ENCODE results near the gene RGS12. TPM values are rescaled to one million over a fixed set of nuclear protein-coding genes. Genes with fewer than 3 reads are reported as not detected.

Gene RGS12
- total and polyA plus RNA-seq, 2 of the 13 experiments (the other 11 are each of a cell fraction or from before 2014, with no cell fraction given) = 21.0 to 27.7 TPM

DNA sequence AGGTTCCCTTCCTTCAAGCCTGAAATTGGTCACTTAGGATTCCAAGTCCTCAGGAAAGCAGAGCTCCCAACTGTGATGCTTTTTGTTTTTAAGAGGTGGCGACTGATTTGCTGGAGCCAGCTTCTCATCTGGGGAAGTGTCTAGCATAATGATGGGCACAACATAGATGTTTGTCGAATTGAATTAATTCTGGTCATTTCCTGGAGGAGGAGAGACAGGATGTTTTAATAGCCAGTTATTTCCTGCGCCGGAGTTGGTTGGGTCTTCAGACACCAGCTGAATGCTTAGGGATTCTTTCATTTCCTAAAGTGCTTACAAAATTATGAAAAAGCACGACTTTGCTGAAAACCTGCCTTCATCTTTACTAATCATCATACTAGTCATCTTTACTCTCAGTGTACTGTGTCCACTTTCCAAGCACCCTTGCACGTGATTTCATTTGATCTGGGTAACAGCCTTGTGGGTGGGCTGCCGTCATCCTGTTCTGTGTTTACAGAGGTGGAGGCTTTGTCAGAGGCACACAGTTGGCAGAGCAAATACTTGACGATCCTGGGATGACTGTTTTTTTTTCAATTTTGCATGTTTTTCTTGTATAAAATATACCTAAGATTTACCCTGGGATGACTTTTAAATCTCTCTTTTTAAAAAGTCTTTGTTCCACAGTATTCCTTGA is 49.5 kb downstream of the RGS12 start (continued):
- TF ChIP-seq TEAD3 (CRISPR knock-in tag; optimal IDR thresholded peaks at IDR 0.05; ENCODE audit: borderline replicate concordance) (peak; percentile 68), FOXA3 (CRISPR knock-in tag; IDR thresholded peaks at IDR 0.05) (peak; percentile 95), SKI (IDR thresholded peaks at IDR 0.05; ENCODE audit: partially characterized antibody) (no peak), ZMAT3 (CRISPR knock-in tag; conservative IDR thresholded peaks at IDR 0.05) (no peak), TBP (CRISPR knock-in tag; IDR thresholded peaks at IDR 0.05) (no peak), PAWR (CRISPR knock-in tag; IDR thresholded peaks at IDR 0.05; ENCODE audit: borderline replicate concordance) (no peak), TEAD2 (CRISPR knock-in tag; IDR thresholded peaks at IDR 0.05) (no peak), EP300 (IDR thresholded peaks at IDR 0.05; ENCODE audit: low read depth in 2 of 2, low read length in 2 of 2) (peak in 1 of 2 experiments; percentile 41; a peak in 1 of 4 replicates), EP300 (CRISPR knock-in tag; IDR thresholded peaks at IDR 0.05; ENCODE audit: borderline replicate concordance) (no peak), BRCA1 (CRISPR knock-in tag; IDR thresholded peaks at IDR 0.05) (no peak), ZNF616 (CRISPR knock-in tag; IDR thresholded peaks at IDR 0.05; ENCODE audit: low read depth) (no peak), KLF6 (CRISPR knock-in tag; IDR thresholded peaks at IDR 0.05) (peak; percentile 52; the same call in 1 of the 2 replicates), SRSF9 (IDR thresholded peaks at IDR 0.05; ENCODE audit: borderline replicate concordance, insufficient read depth, low read depth, low read length, poor library complexity, severe bottlenecking) (no peak), ZNF20 (CRISPR knock-in tag; IDR thresholded peaks at IDR 0.05) (no peak)
- TF ChIP-seq, protein P1, sequence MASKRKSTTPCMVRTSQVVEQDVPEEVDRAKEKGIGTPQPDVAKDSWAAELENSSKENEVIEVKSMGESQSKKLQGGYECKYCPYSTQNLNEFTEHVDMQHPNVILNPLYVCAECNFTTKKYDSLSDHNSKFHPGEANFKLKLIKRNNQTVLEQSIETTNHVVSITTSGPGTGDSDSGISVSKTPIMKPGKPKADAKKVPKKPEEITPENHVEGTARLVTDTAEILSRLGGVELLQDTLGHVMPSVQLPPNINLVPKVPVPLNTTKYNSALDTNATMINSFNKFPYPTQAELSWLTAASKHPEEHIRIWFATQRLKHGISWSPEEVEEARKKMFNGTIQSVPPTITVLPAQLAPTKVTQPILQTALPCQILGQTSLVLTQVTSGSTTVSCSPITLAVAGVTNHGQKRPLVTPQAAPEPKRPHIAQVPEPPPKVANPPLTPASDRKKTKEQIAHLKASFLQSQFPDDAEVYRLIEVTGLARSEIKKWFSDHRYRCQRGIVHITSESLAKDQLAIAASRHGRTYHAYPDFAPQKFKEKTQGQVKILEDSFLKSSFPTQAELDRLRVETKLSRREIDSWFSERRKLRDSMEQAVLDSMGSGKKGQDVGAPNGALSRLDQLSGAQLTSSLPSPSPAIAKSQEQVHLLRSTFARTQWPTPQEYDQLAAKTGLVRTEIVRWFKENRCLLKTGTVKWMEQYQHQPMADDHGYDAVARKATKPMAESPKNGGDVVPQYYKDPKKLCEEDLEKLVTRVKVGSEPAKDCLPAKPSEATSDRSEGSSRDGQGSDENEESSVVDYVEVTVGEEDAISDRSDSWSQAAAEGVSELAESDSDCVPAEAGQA (IDR thresholded peaks at IDR 0.05; ENCODE audit: low read depth) = no peak
- TF ChIP-seq, protein P1 (CRISPR knock-in tag; IDR thresholded peaks at IDR 0.05; ENCODE audit: borderline replicate concordance) = no peak
- TF ChIP-seq, protein P2, sequence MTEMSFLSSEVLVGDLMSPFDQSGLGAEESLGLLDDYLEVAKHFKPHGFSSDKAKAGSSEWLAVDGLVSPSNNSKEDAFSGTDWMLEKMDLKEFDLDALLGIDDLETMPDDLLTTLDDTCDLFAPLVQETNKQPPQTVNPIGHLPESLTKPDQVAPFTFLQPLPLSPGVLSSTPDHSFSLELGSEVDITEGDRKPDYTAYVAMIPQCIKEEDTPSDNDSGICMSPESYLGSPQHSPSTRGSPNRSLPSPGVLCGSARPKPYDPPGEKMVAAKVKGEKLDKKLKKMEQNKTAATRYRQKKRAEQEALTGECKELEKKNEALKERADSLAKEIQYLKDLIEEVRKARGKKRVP (CRISPR knock-in tag; IDR thresholded peaks at IDR 0.05) = peak in 1 of 2 experiments; percentile 72; a peak in 2 of 4 replicates
- TF ChIP-seq, protein P3, sequence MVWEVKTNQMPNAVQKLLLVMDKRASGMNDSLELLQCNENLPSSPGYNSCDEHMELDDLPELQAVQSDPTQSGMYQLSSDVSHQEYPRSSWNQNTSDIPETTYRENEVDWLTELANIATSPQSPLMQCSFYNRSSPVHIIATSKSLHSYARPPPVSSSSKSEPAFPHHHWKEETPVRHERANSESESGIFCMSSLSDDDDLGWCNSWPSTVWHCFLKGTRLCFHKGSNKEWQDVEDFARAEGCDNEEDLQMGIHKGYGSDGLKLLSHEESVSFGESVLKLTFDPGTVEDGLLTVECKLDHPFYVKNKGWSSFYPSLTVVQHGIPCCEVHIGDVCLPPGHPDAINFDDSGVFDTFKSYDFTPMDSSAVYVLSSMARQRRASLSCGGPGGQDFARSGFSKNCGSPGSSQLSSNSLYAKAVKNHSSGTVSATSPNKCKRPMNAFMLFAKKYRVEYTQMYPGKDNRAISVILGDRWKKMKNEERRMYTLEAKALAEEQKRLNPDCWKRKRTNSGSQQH (CRISPR knock-in tag; IDR thresholded peaks at IDR 0.05; ENCODE audit: low read depth) = no peak

All from HepG2 (cell line).